Pancreas (tissue), 10 donors: Measurements from ENCODE around the gene SPEM2. TPM values are rescaled to one million over a fixed set of nuclear protein-coding genes. Genes with fewer than 3 reads are reported as not detected.
A peak's percentile ranks its signal among the peaks of the same experiment; 100 is the strongest.

Experiments
- ATAC-seq, 4 donors: fragments of 200-7000 bp; cut with Tn5 transposase; one replicate each; pipeline versions ENCODE4 v1.8.0 to v1.9.1; 2020; ENCODE audit warnings: mild to moderate bottlenecking in 4 of 4, moderate library complexity in 4 of 4
- DNase-seq, 6 donors: peaks; one replicate each; pipeline ENCODE4 v3.0.0-alpha.2; 2020
- FAIRE-seq: peaks from 2 replicates; lab custom pipeline; 2012; peaks lifted over from hg19 to GRCh38; lab: Jason Lieb, UNC
- H3K27ac ChIP-seq, 4 donors: fragments of 200-600 bp; sonication (generic); 1 replicate in 3 of 4; 2 replicates in 1 of 4; pipeline versions ENCODE4 v1.5.0 to v1.8.0; 2020
- H3K27me3 ChIP-seq, 4 donors: fragments of 200-600 bp; one replicate each; pipeline ENCODE4 v1.8.0; 2021
- H3K36me3 ChIP-seq, 3 donors: fragments of 200-600 bp; sonication (generic) in 1 of 3; one replicate each; pipeline versions ENCODE4 v1.5.0 to v1.8.0; 2020 to 2021
- H3K4me1 ChIP-seq, 3 donors: fragments of 200-600 bp; one replicate each; pipeline ENCODE4 v1.8.0; 2021
- H3K4me3 ChIP-seq, 4 donors: fragments of 200-600 bp; sonication (generic) in 2 of 4; one replicate each; pipeline versions ENCODE4 v1.5.0 to v1.8.0; 2020 to 2021
- H3K9me3 ChIP-seq, 4 donors: fragments of 200-600 bp; one replicate each; pipeline ENCODE4 v1.8.0; 2021
- WGBS, 2 donors: extraction: QIAGEN DNeasy Blood & Tissue Kit; methylation state at CpG; one replicate each; pipeline ENCODE4 v1.1.7; 2013; 5-methylcytosine and 5-hydroxymethylcytosine counted together
- intact Hi-C, 3 donors: fragments of 100-400 bp; cut with DNase I; formaldehyde crosslinking; loops; one replicate each; pipeline versions ENCODE4 v1.11.1 to v1.14.2; 2022
- polyA plus RNA-seq, 2 donors: library from polyadenylated mRNA; stranded (reverse); fragments of 200-250 nt; gene quantifications; one replicate each; pipeline ENCODE4 v1.2.3, GENCODE V29; 2013
- total RNA-seq, 6 donors: library from RNA; stranded (reverse); fragmentation: NEBNext Ultra II Directional in 4 of 6; extraction: Animal tissue kit (Norgen Biotek cat#: 25700) in 4 of 6; gene quantifications; one replicate each; pipeline versions ENCODE4 v1.2.1 to v1.2.4, GENCODE V29; 2021 to 2023
- TF ChIP-seq, protein P1 (sequence below), 4 donors: fragments of 200-600 bp; sonication (generic) in 3 of 4; IDR thresholded peaks; one replicate each; pipeline versions ENCODE4 v1.5.0 to v1.8.0; 2021; ENCODE audit warnings: antibody characterized with exemption in 4 of 4
- donor health status: healthy with polysubstance abuse.
- donor health status: DM: no; HTN: no; CAD: no; lungs with moderate emphysema.
- donor health status: DM: no; HTN: no; CAD: no.
- donor health status: control.
- donor health status: control.
- donor health status: Bipolar disorder and iron deficiency.
- donor health status: DM: yes; HTN: yes; CAD: no.
- donor health status: DM: no; HTN: no; CAD: no.
- donor health status: DM: no; HTN: no; CAD: no.
- donor health status: DM: yes; HTN: yes; CAD: no.

Gene SPEM2
- total and polyA plus RNA-seq, 8 donors, result not detected

DNA sequence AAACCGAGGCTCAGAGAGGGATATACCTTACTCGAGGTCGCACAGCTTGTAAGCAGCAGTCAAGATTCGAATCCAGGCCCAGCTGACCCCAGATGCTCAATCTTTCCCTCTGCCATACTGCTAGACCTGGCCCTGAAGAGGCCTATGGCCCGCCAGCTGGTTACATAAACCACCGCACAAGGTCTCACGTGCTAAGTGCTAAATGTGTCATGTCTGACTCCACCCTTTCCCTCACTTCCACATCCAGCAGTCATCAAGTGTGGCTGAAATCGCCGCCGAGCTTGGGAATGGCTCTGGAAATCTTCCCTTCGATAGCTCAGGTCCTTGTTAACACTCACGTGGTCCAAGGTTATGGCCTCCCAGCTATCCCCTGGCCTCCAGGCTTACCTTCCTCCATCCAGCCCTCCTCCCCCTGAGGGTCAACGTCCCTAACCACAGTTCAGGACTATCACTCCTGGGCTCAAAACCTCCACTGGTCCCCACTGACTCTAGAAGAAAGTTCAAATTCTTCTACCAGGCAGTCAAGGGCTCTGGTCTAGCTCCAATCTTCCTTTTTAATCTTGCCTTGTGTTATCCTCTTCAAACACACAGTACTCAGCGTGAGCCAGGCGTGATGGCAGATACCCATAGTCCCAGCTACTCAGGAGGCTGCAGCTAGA lies 50.5 kb downstream of the SPEM2 start:
- Histone ChIP-seq H3K27me3 (no peaks in the 10 kb centered on the region), H3K27ac (peak overlapping the region in 2 of 4 donors; percentile 47 to 99), H3K4me3 (no peak overlapping the region), H3K4me1 (peaks cover 7 to 28% (median 24%) of the 10 kb centered on the region in 3 donors), H3K36me3 (no peaks in the 10 kb centered on the region), H3K9me3 (no peaks in the 10 kb centered on the region)
- FAIRE-seq, result no peak
- WGBS, 2 donors, result 60% methylated on average over 15 of the region's 15 CpGs
- peak in 1 of 4 donors; percentile 7 for ATAC-seq
- TF ChIP-seq, protein P1, sequence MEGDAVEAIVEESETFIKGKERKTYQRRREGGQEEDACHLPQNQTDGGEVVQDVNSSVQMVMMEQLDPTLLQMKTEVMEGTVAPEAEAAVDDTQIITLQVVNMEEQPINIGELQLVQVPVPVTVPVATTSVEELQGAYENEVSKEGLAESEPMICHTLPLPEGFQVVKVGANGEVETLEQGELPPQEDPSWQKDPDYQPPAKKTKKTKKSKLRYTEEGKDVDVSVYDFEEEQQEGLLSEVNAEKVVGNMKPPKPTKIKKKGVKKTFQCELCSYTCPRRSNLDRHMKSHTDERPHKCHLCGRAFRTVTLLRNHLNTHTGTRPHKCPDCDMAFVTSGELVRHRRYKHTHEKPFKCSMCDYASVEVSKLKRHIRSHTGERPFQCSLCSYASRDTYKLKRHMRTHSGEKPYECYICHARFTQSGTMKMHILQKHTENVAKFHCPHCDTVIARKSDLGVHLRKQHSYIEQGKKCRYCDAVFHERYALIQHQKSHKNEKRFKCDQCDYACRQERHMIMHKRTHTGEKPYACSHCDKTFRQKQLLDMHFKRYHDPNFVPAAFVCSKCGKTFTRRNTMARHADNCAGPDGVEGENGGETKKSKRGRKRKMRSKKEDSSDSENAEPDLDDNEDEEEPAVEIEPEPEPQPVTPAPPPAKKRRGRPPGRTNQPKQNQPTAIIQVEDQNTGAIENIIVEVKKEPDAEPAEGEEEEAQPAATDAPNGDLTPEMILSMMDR (IDR thresholded peaks at IDR 0.05), result no peak
- DNase-seq, result peak in 1 of 6 donors; percentile 50
- intact Hi-C loops, result loop anchor here in 2 of 3 donors (5.0 kb wide), 1 partner anchor 34 kb away; no protein-coding TSS in a partner anchor

DNA sequence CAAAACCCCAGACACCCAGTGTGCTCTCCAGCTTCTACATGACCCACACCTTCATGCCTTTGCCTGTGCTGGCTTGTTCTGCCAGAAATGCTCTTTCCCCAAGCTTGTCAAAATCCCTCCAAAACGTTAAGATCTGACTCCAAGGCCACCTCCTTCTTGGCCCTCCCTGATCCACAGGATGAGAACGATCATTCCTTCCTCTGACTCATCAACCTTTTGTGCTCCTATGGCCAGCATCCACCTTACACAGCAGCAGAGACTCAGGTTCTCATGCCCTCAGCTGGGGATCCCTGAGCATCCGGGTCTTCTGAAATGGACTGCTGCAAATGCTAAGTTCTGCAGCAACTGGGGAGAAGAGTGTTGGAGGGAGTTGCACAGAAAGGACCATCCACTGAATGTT lies 51.1 kb downstream of the SPEM2 start:
- ATAC-seq (no peak), DNase-seq (no peak), FAIRE-seq (no peak)
- Histone ChIP-seq H3K36me3 (no peaks in the 10 kb centered on the region), H3K27me3 (no peaks in the 10 kb centered on the region), H3K27ac (peak overlapping the region in 2 of 4 donors; percentile 47 to 99), H3K4me3 (no peak overlapping the region), H3K4me1 (peaks cover under 1 to 22% (median 20%) of the 10 kb centered on the region in 3 donors), H3K9me3 (no peaks in the 10 kb centered on the region)
- intact Hi-C loops, result loop anchor here in 2 of 3 donors (5.0 kb wide), 1 partner anchor 34 kb away; no protein-coding TSS in a partner anchor
- TF ChIP-seq, protein P1 (IDR thresholded peaks at IDR 0.05), result no peak
- 29 to 35% methylated on average over 3 of the region's 3 CpGs for WGBS, 2 donors

DNA sequence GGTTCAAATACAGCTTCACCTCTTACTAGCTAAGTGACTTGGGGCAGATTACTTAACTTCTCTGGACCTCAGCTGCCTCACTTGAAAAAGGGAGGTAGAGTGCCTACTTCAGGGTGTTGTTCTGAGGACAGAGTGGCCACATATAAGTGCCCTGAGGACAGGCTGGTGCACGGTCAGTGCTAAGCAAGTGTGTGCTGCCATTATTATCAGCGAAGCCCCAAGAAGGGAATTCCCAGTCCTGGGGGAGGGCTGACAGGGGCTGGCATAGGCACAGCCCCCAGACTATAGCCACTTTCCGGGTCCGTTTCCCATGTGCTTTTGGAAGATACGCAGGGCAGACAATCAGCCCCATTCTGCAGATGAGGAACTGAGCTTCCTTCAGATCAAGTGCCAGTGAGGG lies 51.5 kb downstream of the SPEM2 start:
- peaks cover 0 to 17% (median 16%) of the 10 kb centered on the region in 3 donors for H3K4me1 ChIP-seq
- FAIRE-seq (no peak), ATAC-seq (no peak), DNase-seq (no peak)
- no peaks in the 10 kb centered on the region for H3K27me3 ChIP-seq
- H3K36me3 ChIP-seq, result no peaks in the 10 kb centered on the region
- H3K27ac ChIP-seq, result peak overlapping the region in 2 of 4 donors; percentile 14 to 99
- TF ChIP-seq, protein P1 (IDR thresholded peaks at IDR 0.05), result no peak
- WGBS, 2 donors, result 83 to 91% methylated on average over 5 of the region's 5 CpGs
- intact Hi-C loops, result loop anchor here in 2 of 3 donors (5.0 kb wide), 1 partner anchor 35 kb away; no protein-coding TSS in a partner anchor
- H3K9me3 ChIP-seq, result no peaks in the 10 kb centered on the region
- peak overlapping the region in 1 of 4 donors; percentile 97 for H3K4me3 ChIP-seq

Other genes starting within 250 kb of the SPEM2 start
Only the 30 nearest of the 39 such genes appear.
- 100 to 1,000 TPM; 231 to 346 (median 294) TPM for gene GABARAP, start 183.2 kb upstream of the SPEM2 start, total RNA-seq
- gene GABARAP, start 183.2 kb upstream of the SPEM2 start, polyA plus RNA-seq, result 100 to 1,000 TPM; 520 to 639 TPM
- 10 to 100 TPM; 42.0 to 75.2 (median 53.8) TPM for gene CTDNEP1, start 173.9 kb upstream of the SPEM2 start, total RNA-seq
- 10 to 100 TPM; 47.4 to 67.9 TPM for gene CTDNEP1, start 173.9 kb upstream of the SPEM2 start, polyA plus RNA-seq
- gene ELP5, start 173.4 kb upstream of the SPEM2 start, total RNA-seq, result 10 to 100 TPM; 11.7 to 27.1 (median 19.5) TPM
- gene ELP5, start 173.4 kb upstream of the SPEM2 start, polyA plus RNA-seq, result 10 to 100 TPM; 14.1 to 41.1 TPM
- gene CLDN7, start 163.1 kb upstream of the SPEM2 start, total RNA-seq, result 10 to 100 TPM; 49.1 to 89.7 (median 62.7) TPM
- 10 to 100 TPM; 55.7 to 69.1 TPM for gene CLDN7, start 163.1 kb upstream of the SPEM2 start, polyA plus RNA-seq
- under 1 TPM; 0.16 to 0.95 (median 0.37) TPM for gene SLC2A4, start 143.9 kb upstream of the SPEM2 start, total RNA-seq
- gene SLC2A4, start 143.9 kb upstream of the SPEM2 start, polyA plus RNA-seq, result 1 to 10 TPM; 1.0 to 1.8 TPM
- under 1 TPM; 0.12 to 0.59 (median 0.29) TPM for gene YBX2, start 131.0 kb upstream of the SPEM2 start, total RNA-seq
- gene YBX2, start 131.0 kb upstream of the SPEM2 start, polyA plus RNA-seq, result 1 to 10 TPM; 1.2 TPM
- 100 to 1,000 TPM; 104 to 220 (median 187) TPM for gene EIF5A, start 118.0 kb upstream of the SPEM2 start, total RNA-seq
- 100 to 1,000 TPM; 167 to 205 TPM for gene EIF5A, start 118.0 kb upstream of the SPEM2 start, polyA plus RNA-seq
- gene GPS2, start 110.3 kb upstream of the SPEM2 start, total RNA-seq, result 10 to 100 TPM; 22.1 to 33.5 (median 27.6) TPM
- gene GPS2, start 110.3 kb upstream of the SPEM2 start, polyA plus RNA-seq, result 100 to 1,000 TPM in 1 of 2 donors, 10 to 100 TPM in 1; 68.9 to 101 TPM
- gene NEURL4, start 96.3 kb upstream of the SPEM2 start, total RNA-seq, result 10 to 100 TPM; 12.6 to 27.1 (median 15.4) TPM
- 10 to 100 TPM; 49.0 to 72.1 TPM for gene NEURL4, start 96.3 kb upstream of the SPEM2 start, polyA plus RNA-seq
- gene ACAP1, start 89.1 kb upstream of the SPEM2 start, total RNA-seq, result 1 to 10 TPM; 1.6 to 5.6 (median 3.0) TPM
- gene ACAP1, start 89.1 kb upstream of the SPEM2 start, polyA plus RNA-seq, result 1 to 10 TPM; 2.9 to 4.4 TPM
- gene KCTD11, start 73.5 kb upstream of the SPEM2 start, total RNA-seq, result 1 to 10 TPM; 3.4 to 6.6 (median 4.3) TPM
- gene KCTD11, start 73.5 kb upstream of the SPEM2 start, polyA plus RNA-seq, result 1 to 10 TPM; 7.2 TPM
- gene TMEM95, start 70.5 kb upstream of the SPEM2 start, total RNA-seq, result not detected
- not detected for gene TMEM95, start 70.5 kb upstream of the SPEM2 start, polyA plus RNA-seq
- 1 to 10 TPM; 4.9 to 9.0 (median 5.7) TPM for gene TNK1, start 44.5 kb upstream of the SPEM2 start, total RNA-seq
- 10 to 100 TPM; 10.8 to 13.8 TPM for gene TNK1, start 44.5 kb upstream of the SPEM2 start, polyA plus RNA-seq
- 10 to 100 TPM in 2 of 6 donors, 1 to 10 TPM in 4; 6.5 to 15.6 (median 9.0) TPM for gene PLSCR3, start 31.1 kb upstream of the SPEM2 start, total RNA-seq
- gene PLSCR3, start 31.1 kb upstream of the SPEM2 start, polyA plus RNA-seq, result 10 to 100 TPM; 14.0 to 20.1 TPM
- gene TMEM256, start 21.5 kb upstream of the SPEM2 start, total RNA-seq, result 10 to 100 TPM; 32.8 to 53.5 (median 43.1) TPM
- 100 to 1,000 TPM in 1 of 2 donors, 10 to 100 TPM in 1; 88.3 to 119 TPM for gene TMEM256, start 21.5 kb upstream of the SPEM2 start, polyA plus RNA-seq
- gene NLGN2, start 17.8 kb upstream of the SPEM2 start, total RNA-seq, result 1 to 10 TPM; 2.9 to 8.4 (median 4.5) TPM
- gene NLGN2, start 17.8 kb upstream of the SPEM2 start, polyA plus RNA-seq, result 10 to 100 TPM in 1 of 2 donors, 1 to 10 TPM in 1; 7.4 to 13.7 TPM
- gene SPEM1, start 5.3 kb upstream of the SPEM2 start, total RNA-seq, result not detected
- not detected for gene SPEM1, start 5.3 kb upstream of the SPEM2 start, polyA plus RNA-seq
- gene SPEM3, start 3.2 kb downstream of the SPEM2 start, total RNA-seq, result not detected
- not detected for gene SPEM3, start 3.2 kb downstream of the SPEM2 start, polyA plus RNA-seq
- gene TMEM102, start 9.8 kb downstream of the SPEM2 start, total RNA-seq, result 1 to 10 TPM; 2.4 to 7.8 (median 3.6) TPM
- 1 to 10 TPM; 2.2 to 2.9 TPM for gene TMEM102, start 9.8 kb downstream of the SPEM2 start, polyA plus RNA-seq
- 1 to 10 TPM in 1 of 6 donors, under 1 TPM in 5; 0.09 to 1.1 (median 0.31) TPM for gene FGF11, start 13.9 kb downstream of the SPEM2 start, total RNA-seq
- gene FGF11, start 13.9 kb downstream of the SPEM2 start, polyA plus RNA-seq, result under 1 TPM; 0.61 to 0.65 TPM
- 10 to 100 TPM in 2 of 6 donors, 1 to 10 TPM in 4; 7.5 to 15.0 (median 8.7) TPM for gene CHRNB1, start 19.4 kb downstream of the SPEM2 start, total RNA-seq
- gene CHRNB1, start 19.4 kb downstream of the SPEM2 start, polyA plus RNA-seq, result 10 to 100 TPM in 1 of 2 donors, 1 to 10 TPM in 1; 9.7 to 11.1 TPM
- gene ZBTB4, start 54.0 kb downstream of the SPEM2 start, total RNA-seq, result 10 to 100 TPM; 20.3 to 30.2 (median 22.2) TPM
- gene ZBTB4, start 54.0 kb downstream of the SPEM2 start, polyA plus RNA-seq, result 10 to 100 TPM; 17.3 to 19.2 TPM
- gene SLC35G6, start 55.8 kb downstream of the SPEM2 start, total RNA-seq, result not detected
- under 1 TPM in 1 of 2 donors, not detected in 1; 0.08 TPM for gene SLC35G6, start 55.8 kb downstream of the SPEM2 start, polyA plus RNA-seq
- gene POLR2A, start 58.8 kb downstream of the SPEM2 start, total RNA-seq, result 10 to 100 TPM; 45.7 to 62.6 (median 53.8) TPM
- 10 to 100 TPM; 24.5 to 83.6 TPM for gene POLR2A, start 58.8 kb downstream of the SPEM2 start, polyA plus RNA-seq
- gene TNFSF12, start 123.4 kb downstream of the SPEM2 start, total RNA-seq, result 10 to 100 TPM; 11.0 to 21.2 (median 12.7) TPM
- 10 to 100 TPM; 24.2 to 27.7 TPM for gene TNFSF12, start 123.4 kb downstream of the SPEM2 start, polyA plus RNA-seq
- gene TNFSF13, start 133.1 kb downstream of the SPEM2 start, total RNA-seq, result 10 to 100 TPM; 10.5 to 31.2 (median 15.4) TPM
- gene TNFSF13, start 133.1 kb downstream of the SPEM2 start, polyA plus RNA-seq, result 10 to 100 TPM; 16.9 to 17.8 TPM
- 10 to 100 TPM; 14.7 to 24.1 (median 15.7) TPM for gene SENP3, start 136.3 kb downstream of the SPEM2 start, total RNA-seq
- gene SENP3, start 136.3 kb downstream of the SPEM2 start, polyA plus RNA-seq, result 10 to 100 TPM; 25.5 to 33.1 TPM
- 10 to 100 TPM in 3 of 6 donors, 1 to 10 TPM in 3; 3.7 to 60.0 (median 11.1) TPM for gene CD68, start 154.0 kb downstream of the SPEM2 start, total RNA-seq
- gene CD68, start 154.0 kb downstream of the SPEM2 start, polyA plus RNA-seq, result 1 to 10 TPM; 1.8 to 9.7 TPM
- gene MPDU1, start 158.2 kb downstream of the SPEM2 start, total RNA-seq, result 10 to 100 TPM; 12.3 to 27.1 (median 18.3) TPM
- gene MPDU1, start 158.2 kb downstream of the SPEM2 start, polyA plus RNA-seq, result 10 to 100 TPM; 46.3 to 48.2 TPM
- gene SOX15, start 164.5 kb downstream of the SPEM2 start, total RNA-seq, result under 1 TPM in 3 of 6 donors, not detected in 3; 0.18 to 0.35 (median 0.25) TPM
- gene SOX15, start 164.5 kb downstream of the SPEM2 start, polyA plus RNA-seq, result 1 to 10 TPM in 1 of 2 donors, under 1 TPM in 1; 0.53 to 1.0 TPM